Trophoblast cell (in vitro differentiated cells and primary cell): ENCODE data around the gene JAZF1.

Source experiments
- DNase-seq, 2 donors: peaks; one replicate each; pipeline ENCODE4 v3.0.0-alpha.2; 2016
- H2AFZ ChIP-seq: 2 replicates; pipeline ENCODE4 v1.6.1; 2013; ENCODE audit warnings: low read length, moderate library complexity, mild to moderate bottlenecking; ENCODE audit not compliant: insufficient read depth, poor library complexity
- H2AK5ac ChIP-seq: 2 replicates; pipeline ENCODE4 v1.6.1; 2013; ENCODE audit warnings: mild to moderate bottlenecking, low read length
- H2BK120ac ChIP-seq: 2 replicates; pipeline ENCODE4 v1.6.1; 2013; ENCODE audit warnings: low read length, mild to moderate bottlenecking, moderate library complexity; ENCODE audit not compliant: insufficient read depth, poor library complexity
- H2BK12ac ChIP-seq: 2 replicates; pipeline ENCODE4 v1.6.1; 2013; ENCODE audit warnings: mild to moderate bottlenecking, low read length, moderate library complexity
- H2BK5ac ChIP-seq: 2 replicates; pipeline ENCODE4 v1.6.1; 2013; ENCODE audit warnings: low read length, low read depth, moderate library complexity, mild to moderate bottlenecking; ENCODE audit not compliant: poor library complexity
- H3K14ac ChIP-seq: 2 replicates; pipeline ENCODE4 v1.6.1; 2013; ENCODE audit warnings: mild to moderate bottlenecking, low read length
- H3K18ac ChIP-seq: 2 replicates; pipeline ENCODE4 v1.6.1; 2013; ENCODE audit warnings: mild to moderate bottlenecking, low read length
- H3K23ac ChIP-seq: 2 replicates; pipeline ENCODE4 v1.6.1; 2013; ENCODE audit warnings: low read length
- H3K27ac ChIP-seq: 2 replicates; pipeline ENCODE4 v1.5.1; 2013; ENCODE audit warnings: low read depth, mild to moderate bottlenecking, inconsistent platforms, low read length, moderate library complexity
- H3K27me3 ChIP-seq: 2 replicates; pipeline ENCODE4 v1.6.1; 2013; ENCODE audit warnings: inconsistent platforms, mild to moderate bottlenecking, low read length, moderate library complexity; ENCODE audit not compliant: insufficient read depth
- H3K36me3 ChIP-seq, 2 experiments: 1 replicate in 1 of 2; 2 replicates in 1 of 2; pipeline ENCODE4 v1.6.1; 2013; ENCODE audit warnings: low read length in 2 of 2, mild to moderate bottlenecking in 2 of 2, moderate library complexity in 1 of 2; ENCODE audit not compliant: insufficient read depth in 2 of 2, control insufficient read depth in 1 of 2
- H3K4ac ChIP-seq: 2 replicates; pipeline ENCODE4 v1.6.1; 2013; ENCODE audit warnings: low read depth, mild to moderate bottlenecking, low read length, moderate library complexity
- H3K4me1 ChIP-seq, 2 experiments: 1 replicate in 1 of 2; 2 replicates in 1 of 2; pipeline ENCODE4 v1.6.1; 2013; ENCODE audit warnings: low read length in 2 of 2, mild to moderate bottlenecking in 2 of 2, moderate library complexity in 1 of 2; ENCODE audit not compliant: insufficient read depth in 2 of 2, control insufficient read depth in 1 of 2
- H3K4me2 ChIP-seq: 2 replicates; pipeline ENCODE4 v1.6.1; 2013; ENCODE audit warnings: inconsistent platforms, mild to moderate bottlenecking, low read length, moderate library complexity
- H3K4me3 ChIP-seq: 2 replicates; pipeline ENCODE4 v1.5.1; 2013; ENCODE audit warnings: mild to moderate bottlenecking, low read depth, low read length, inconsistent platforms
- H3K79me1 ChIP-seq: one replicate; pipeline ENCODE4 v1.6.1; 2013; ENCODE audit warnings: low read length
- H3K79me2 ChIP-seq: 2 replicates; pipeline ENCODE4 v1.6.1; 2013; ENCODE audit warnings: low read length, mild to moderate bottlenecking; ENCODE audit not compliant: control insufficient read depth, insufficient read depth, poor library complexity
- H3K9ac ChIP-seq: 2 replicates; pipeline ENCODE4 v1.6.1; 2013; ENCODE audit warnings: mild to moderate bottlenecking, low read length
- H3K9me3 ChIP-seq: 2 replicates; pipeline ENCODE4 v1.6.1; 2013; ENCODE audit warnings: low read depth, mild to moderate bottlenecking, control low read depth, inconsistent platforms, low read length; ENCODE audit not compliant: insufficient read depth
- H4K12ac ChIP-seq: 2 replicates; pipeline ENCODE4 v1.6.1; 2013; ENCODE audit warnings: low read depth, mild to moderate bottlenecking, low read length, moderate library complexity
- H4K8ac ChIP-seq: 2 replicates; pipeline ENCODE4 v1.6.1; 2013; ENCODE audit warnings: low read depth, mild to moderate bottlenecking, low read length, moderate library complexity
- H4K91ac ChIP-seq: one replicate; pipeline ENCODE4 v1.6.1; 2013; ENCODE audit warnings: low read depth, mild to moderate bottlenecking, low read length, moderate library complexity
- WGBS: extraction: QIAGEN DNeasy Blood & Tissue Kit; methylation state at CpG from one replicate; pipeline ENCODE4 v1.1.7; 2013; ENCODE audit warnings: missing lambda C conversion rate; ENCODE audit not compliant: insufficient read length, insufficient coverage; ENCODE audit errors: extremely low coverage; 5-methylcytosine and 5-hydroxymethylcytosine counted together

JAZF1 gene

GRCh38 chr7:28151965-28152364 lies 28.6 kb downstream of the JAZF1 start:
- Histone ChIP-seq H2BK5ac (no peak overlapping the region), H3K14ac (no peak overlapping the region), H2BK12ac (no peak overlapping the region), H3K4me1 (no peaks in the 10 kb centered on the region), H3K4me3 (no peak overlapping the region), H3K23ac (no peak overlapping the region), H4K12ac (no peak overlapping the region), H3K27me3 (no peaks in the 10 kb centered on the region), H3K79me1 (no peaks in the 10 kb centered on the region), H3K36me3 (no peaks in the 10 kb centered on the region), H3K18ac (no peak overlapping the region), H4K91ac (no peak overlapping the region), H3K4ac (no peak overlapping the region), H2AK5ac (no peak overlapping the region), H4K8ac (no peak overlapping the region), H3K9ac (no peak overlapping the region), H3K79me2 (no peaks in the 10 kb centered on the region), H3K27ac (no peak overlapping the region), H2BK120ac (no peak overlapping the region), H3K9me3 (no peaks in the 10 kb centered on the region), H2AFZ (no peak overlapping the region), H3K4me2 (no peak overlapping the region)
- WGBS, result no CpG with 5 or more reads among the region's 4 CpGs
- peak in 1 of 2 donors; percentile 11 for DNase-seq

GRCh38 chr7:28149291-28150101 lies 31.1 kb downstream of the JAZF1 start:
- Histone ChIP-seq H3K18ac (no peak overlapping the region), H3K79me2 (no peaks in the 10 kb centered on the region), H3K36me3 (no peaks in the 10 kb centered on the region), H4K8ac (no peak overlapping the region), H3K27me3 (no peaks in the 10 kb centered on the region), H3K4me3 (no peak overlapping the region), H3K4me2 (no peak overlapping the region), H3K79me1 (no peaks in the 10 kb centered on the region), H2BK5ac (no peak overlapping the region), H2BK120ac (no peak overlapping the region), H3K14ac (no peak overlapping the region), H4K91ac (no peak overlapping the region), H3K23ac (no peak overlapping the region), H3K4ac (no peak overlapping the region), H3K4me1 (no peaks in the 10 kb centered on the region), H2AFZ (no peak overlapping the region), H3K9ac (no peak overlapping the region), H3K27ac (no peak overlapping the region), H3K9me3 (no peaks in the 10 kb centered on the region), H4K12ac (no peak overlapping the region), H2BK12ac (no peak overlapping the region), H2AK5ac (no peak overlapping the region)
- no peak for DNase-seq
- WGBS, result no CpG with 5 or more reads among the region's 8 CpGs

- Histone ChIP-seq H3K79me2 (no peaks in the 10 kb centered on the region), H3K9me3 (no peaks in the 10 kb centered on the region), H3K9ac (no peak overlapping the region), H3K27me3 (no peaks in the 10 kb centered on the region), H3K4me3 (no peak overlapping the region), H3K18ac (no peak overlapping the region), H3K79me1 (no peaks in the 10 kb centered on the region), H3K36me3 (no peaks in the 10 kb centered on the region), H2BK120ac (no peak overlapping the region), H2BK5ac (no peak overlapping the region), H4K8ac (no peak overlapping the region), H3K4me2 (no peak overlapping the region), H2AK5ac (no peak overlapping the region), H3K23ac (no peak overlapping the region), H3K4ac (no peak overlapping the region), H4K12ac (no peak overlapping the region), H3K27ac (no peak overlapping the region), H2AFZ (no peak overlapping the region), H3K14ac (no peak overlapping the region), H3K4me1 (no peaks in the 10 kb centered on the region), H4K91ac (no peak overlapping the region), H2BK12ac (no peak overlapping the region)
- no peak for DNase-seq
- no CpG with 5 or more reads among the region's 2 CpGs for WGBS
These were observed 34.7 kb downstream of the JAZF1 start for GRCh38 chr7:28145931-28146330.

DNA sequence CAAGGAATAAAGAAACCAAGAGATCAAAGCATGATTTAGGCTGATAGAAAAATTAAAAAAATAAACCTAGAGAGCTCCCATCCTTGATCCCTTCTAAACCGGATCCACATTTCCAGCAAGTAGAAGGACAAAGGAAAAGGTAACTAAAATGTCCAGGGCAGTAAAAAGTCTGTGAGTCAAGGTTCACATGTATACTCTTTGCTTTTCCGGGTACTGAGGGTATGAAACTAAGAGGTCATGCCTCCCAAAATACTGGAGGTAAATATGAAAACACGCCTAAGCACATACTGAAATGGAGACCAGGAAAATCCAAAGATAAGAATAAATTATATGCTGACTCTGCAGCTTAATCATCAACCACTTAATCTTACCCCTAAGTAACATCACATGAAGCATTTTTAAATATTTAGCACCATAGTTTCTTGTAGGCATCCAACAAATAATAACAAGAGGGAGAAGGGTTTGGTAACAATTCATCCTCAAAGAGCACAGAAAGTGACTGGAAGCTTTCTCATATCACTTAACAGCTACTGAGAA lies 35.4 kb downstream of the JAZF1 start:
- no CpG with 5 or more reads among the region's 3 CpGs for WGBS

More for the DNA sequence above, 35.4 kb downstream of the JAZF1 start:
- H3K36me3 ChIP-seq, result no peaks in the 10 kb centered on the region
- no peak overlapping the region for H4K8ac ChIP-seq
- H3K9me3 ChIP-seq, result no peaks in the 10 kb centered on the region
- no peak overlapping the region for H2AK5ac ChIP-seq
- H3K18ac ChIP-seq, result no peak overlapping the region
- H3K14ac ChIP-seq, result no peak overlapping the region
- no peak overlapping the region for H3K4me3 ChIP-seq
- H2BK12ac ChIP-seq, result no peak overlapping the region
- no peak overlapping the region for H3K23ac ChIP-seq
- H3K4me1 ChIP-seq, result no peaks in the 10 kb centered on the region
- no peak overlapping the region for H3K4ac ChIP-seq
- H4K91ac ChIP-seq, result no peak overlapping the region
- H3K79me2 ChIP-seq, result no peaks in the 10 kb centered on the region
- no peak overlapping the region for H2AFZ ChIP-seq
- no peak overlapping the region for H3K27ac ChIP-seq
- H4K12ac ChIP-seq, result no peak overlapping the region
- H3K4me2 ChIP-seq, result no peak overlapping the region
- no peaks in the 10 kb centered on the region for H3K79me1 ChIP-seq
- no peak overlapping the region for H3K9ac ChIP-seq
- no peak for DNase-seq
- H3K27me3 ChIP-seq, result no peaks in the 10 kb centered on the region
- no peak overlapping the region for H2BK120ac ChIP-seq
- H2BK5ac ChIP-seq, result no peak overlapping the region
